C4-2B (cell line): ENCODE data around the gene COBL.
A peak's percentile ranks its signal among the peaks of the same experiment; 100 is the strongest.

ENCODE experiments used
- H3K27ac ChIP-seq: fragments of 450-650 bp; 2 replicates; pipeline ENCODE4 v1.5.1; 2017
- ZFX ChIP-seq: fragments of 450-650 bp; IDR thresholded peaks from 2 replicates; pipeline ENCODE4 v1.6.1; 2017
- TF ChIP-seq, protein P1 (sequence below): fragments of 450-650 bp; conservative IDR thresholded peaks from 2 replicates; pipeline ENCODE4 v1.5.1; 2017; ENCODE audit warnings: mild to moderate bottlenecking

Gene COBL

DNA sequence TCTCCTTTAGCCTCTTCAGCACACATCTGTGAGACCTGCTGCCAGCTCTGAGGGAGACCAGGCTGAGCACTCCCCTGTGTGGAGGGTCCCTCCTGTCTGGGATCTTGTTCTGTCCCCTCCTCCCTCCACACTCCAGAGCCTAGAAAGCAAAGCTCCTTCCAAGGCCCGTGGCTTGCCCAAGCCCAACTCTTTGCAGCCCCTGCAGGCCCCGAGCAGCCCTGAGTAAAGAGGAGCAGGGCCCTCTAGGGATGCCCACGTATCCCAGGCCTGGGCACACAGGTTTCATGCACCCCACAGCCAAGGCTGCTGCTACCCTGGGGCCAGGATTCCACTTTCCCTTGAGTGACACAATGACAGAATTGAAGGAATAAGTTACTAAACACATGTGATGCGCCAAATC is 24.0 kb downstream of the COBL start:
- H3K27ac ChIP-seq: peak overlapping the region; percentile 15; the same call in 1 of the 2 replicates

DNA sequence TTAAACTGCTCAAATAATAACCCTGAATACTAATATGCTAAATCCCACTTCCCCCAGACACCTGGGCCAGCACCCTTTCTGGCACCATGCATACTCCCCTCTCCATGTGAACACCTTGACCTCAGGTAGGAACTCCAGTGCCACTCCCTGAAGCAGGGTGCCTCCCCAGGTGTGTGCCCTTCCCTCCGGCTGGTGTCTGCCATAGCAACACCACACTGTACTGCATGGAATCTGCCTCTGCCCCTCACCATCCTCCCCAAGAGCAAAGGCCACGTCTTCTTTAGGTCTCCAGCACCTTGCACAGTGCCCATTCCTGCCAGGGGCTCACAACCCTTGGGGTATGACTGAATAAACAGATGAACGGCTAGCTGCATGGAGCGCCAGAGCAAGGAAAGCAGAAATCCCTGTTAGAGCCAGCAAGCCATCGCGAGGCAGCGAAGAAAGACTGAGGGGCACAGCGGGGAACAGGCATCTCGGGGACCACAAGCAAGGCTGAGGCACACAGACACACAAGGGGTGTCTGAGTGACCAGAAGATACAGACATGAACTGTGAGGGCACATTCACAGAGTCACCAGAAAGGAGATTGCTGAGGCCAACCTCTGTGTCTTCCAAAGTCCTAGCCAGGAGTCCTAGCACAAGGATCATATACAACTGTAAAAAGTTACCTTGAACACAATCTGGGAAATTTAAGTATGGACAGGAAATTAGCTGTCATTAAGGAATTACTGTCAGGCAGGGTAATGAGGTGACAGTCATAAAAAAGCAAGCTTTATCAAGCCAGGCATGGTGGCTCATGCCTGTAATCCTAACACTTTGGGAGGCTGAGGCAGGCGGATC is 25.7 kb downstream of the COBL start:
- no peak for TF ChIP-seq ZFX
- TF ChIP-seq, protein P1, sequence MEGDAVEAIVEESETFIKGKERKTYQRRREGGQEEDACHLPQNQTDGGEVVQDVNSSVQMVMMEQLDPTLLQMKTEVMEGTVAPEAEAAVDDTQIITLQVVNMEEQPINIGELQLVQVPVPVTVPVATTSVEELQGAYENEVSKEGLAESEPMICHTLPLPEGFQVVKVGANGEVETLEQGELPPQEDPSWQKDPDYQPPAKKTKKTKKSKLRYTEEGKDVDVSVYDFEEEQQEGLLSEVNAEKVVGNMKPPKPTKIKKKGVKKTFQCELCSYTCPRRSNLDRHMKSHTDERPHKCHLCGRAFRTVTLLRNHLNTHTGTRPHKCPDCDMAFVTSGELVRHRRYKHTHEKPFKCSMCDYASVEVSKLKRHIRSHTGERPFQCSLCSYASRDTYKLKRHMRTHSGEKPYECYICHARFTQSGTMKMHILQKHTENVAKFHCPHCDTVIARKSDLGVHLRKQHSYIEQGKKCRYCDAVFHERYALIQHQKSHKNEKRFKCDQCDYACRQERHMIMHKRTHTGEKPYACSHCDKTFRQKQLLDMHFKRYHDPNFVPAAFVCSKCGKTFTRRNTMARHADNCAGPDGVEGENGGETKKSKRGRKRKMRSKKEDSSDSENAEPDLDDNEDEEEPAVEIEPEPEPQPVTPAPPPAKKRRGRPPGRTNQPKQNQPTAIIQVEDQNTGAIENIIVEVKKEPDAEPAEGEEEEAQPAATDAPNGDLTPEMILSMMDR: no peak
- H3K27ac ChIP-seq: no peak overlapping the region

More for the DNA sequence above, 24.0 kb downstream of the COBL start:
- TF ChIP-seq, protein P1: no peak

DNA sequence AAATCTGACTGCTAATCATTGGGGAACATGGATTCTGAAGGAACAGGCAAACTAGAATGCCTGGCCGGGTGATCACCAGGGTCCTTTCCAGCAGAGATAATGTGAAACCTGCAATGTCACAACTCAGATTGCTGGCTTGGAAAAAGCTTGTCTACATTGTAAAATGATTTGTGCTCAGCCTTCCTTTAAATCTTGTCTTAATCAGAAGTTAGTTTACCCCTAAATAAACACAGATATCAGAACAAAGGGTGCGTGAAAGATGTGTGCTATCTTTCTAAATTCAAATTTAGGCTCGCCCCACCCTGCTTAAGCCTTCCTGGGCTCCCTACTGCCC is 26.3 kb downstream of the COBL start:
- TF ChIP-seq ZFX: no peak
- TF ChIP-seq, protein P1: no peak
- no peak overlapping the region for H3K27ac ChIP-seq

DNA sequence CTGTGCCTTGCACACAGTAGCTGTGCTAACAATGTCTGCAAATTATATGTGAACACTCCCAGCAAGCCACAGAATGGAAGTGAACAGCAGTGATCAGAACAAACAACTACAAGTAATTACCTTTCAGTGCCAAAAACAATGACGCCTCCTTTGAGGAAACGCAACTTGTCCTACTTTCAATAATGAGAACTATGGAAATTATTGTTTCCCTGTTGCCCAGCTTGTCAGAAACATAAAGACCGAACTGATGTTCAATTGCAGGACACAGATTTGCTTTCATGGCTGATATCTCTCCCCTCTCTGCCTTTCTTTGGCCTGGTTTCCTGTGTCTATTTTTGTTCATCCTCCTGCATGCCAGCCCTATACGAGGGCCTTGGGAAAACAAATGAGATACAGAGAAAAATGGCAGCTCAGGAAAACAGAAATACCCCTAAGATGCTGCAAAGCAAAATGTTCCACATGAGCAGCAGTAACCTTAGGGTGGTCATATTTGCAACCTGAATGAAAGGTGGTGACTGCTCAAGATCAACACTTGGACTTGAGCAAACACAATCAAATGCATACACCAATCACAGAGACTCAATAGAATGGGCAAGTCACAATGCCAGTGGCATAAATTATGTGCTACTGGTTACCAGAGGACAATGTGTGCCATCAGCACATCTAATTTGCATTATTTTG is 26.8 kb downstream of the COBL start:
- no peak for TF ChIP-seq ZFX
- TF ChIP-seq, protein P1: no peak
- H3K27ac ChIP-seq: 0 out of 2 replicates have a peak overlapping the region, but pooled peaks have one; percentile 13

DNA sequence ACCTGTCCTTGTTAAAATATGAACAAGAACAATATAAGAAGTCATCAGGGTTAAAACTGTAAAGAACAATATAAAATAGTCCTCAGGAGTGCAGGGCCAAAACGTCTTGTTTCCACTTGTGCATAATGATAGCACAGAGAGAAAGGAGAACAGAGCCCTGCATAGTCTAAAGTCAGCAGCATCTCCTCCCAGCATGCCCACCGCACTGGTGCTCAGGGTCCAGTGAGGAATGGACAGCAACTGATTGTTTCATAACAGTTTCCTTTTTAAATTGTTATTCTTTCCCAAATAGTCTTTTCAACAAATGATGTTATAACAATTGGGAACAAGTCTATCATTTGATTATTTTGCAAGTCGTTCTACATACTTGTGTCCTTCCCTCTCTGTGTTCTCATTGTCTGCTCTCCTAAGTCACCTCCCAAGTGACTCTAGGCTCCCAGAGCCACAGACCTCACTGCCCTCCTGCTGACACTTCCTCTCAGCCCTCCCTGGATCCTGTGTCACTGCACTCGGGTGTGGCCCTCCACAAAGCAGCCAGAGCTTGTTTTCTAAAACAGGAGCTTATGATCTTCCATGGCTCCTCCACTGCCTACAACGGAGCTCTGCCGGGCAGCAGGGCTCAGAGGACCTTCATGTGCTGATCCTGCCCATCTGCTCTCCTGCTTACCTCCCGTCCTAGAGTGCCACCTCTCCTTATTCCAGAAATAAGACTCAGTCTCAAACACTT is 27.6 kb downstream of the COBL start:
- no peak for TF ChIP-seq ZFX
- TF ChIP-seq, protein P1: no peak
- H3K27ac ChIP-seq: 0 out of 2 replicates have a peak overlapping the region, but pooled peaks have one; percentile 13

DNA sequence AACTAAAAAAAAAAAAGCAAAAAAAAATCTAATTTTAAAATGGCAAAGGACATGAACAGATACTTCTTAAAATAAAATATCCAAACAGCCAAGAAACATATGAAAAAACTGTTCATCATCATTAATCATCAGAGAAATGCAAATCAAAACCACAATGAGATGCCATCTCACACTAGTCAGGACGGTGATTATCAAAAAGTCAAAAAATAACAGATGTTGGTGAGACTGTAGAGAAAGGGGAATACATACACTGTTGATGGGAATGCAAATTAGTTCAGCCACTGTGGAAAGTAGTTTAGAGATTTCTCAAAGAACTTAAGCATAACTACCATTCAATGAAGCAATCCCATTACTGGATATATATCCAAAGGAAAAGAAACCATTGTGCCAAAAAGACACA is 30.2 kb downstream of the COBL start:
- TF ChIP-seq, protein P1: no peak
- no peak for TF ChIP-seq ZFX
- no peak overlapping the region for H3K27ac ChIP-seq

DNA sequence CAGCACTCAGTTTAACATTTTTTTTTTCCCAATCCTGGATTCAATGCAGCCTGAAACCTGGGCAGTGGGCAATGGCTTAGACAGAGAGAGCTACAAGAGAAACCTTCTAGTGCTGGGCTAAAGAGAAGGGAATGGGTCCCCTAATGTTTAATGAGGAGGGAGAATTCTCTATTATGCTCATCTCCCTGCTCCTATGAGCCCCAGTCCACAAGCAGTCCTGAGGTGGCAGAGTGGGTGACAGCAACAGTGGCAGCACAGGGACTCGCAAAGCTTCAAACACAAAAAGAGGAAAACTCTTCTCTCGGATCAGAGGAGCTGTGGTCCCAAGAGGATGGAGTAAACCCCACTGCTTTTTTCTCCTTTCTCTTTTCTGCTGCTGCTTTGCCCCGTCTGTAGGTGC is 36.5 kb downstream of the COBL start:
- no peak overlapping the region for H3K27ac ChIP-seq
- TF ChIP-seq, protein P1: no peak
- TF ChIP-seq ZFX: no peak
